Esophagus squamous epithelium (tissue), 4 donors: ENCODE results near the gene HEBP2.

ENCODE experiments used
- CTCF ChIP-seq, 6 experiments: fragments of 450-650 bp in 4 of 6; fragments of 200-600 bp in 2 of 6; sonication (generic) in 2 of 6; IDR thresholded peaks; one replicate each; pipeline ENCODE4 v1.5.1; 2016 to 2019; ENCODE audit warnings: antibody characterized with exemption in 6 of 6, mild to moderate bottlenecking in 4 of 6, moderate library complexity in 4 of 6
- POLR2A ChIP-seq, 4 donors: fragments of 450-650 bp; IDR thresholded peaks; one replicate each; pipeline ENCODE4 v1.6.1; 2017; ENCODE audit warnings: antibody characterized with exemption in 4 of 4, mild to moderate bottlenecking in 4 of 4, moderate library complexity in 3 of 4

DNA sequence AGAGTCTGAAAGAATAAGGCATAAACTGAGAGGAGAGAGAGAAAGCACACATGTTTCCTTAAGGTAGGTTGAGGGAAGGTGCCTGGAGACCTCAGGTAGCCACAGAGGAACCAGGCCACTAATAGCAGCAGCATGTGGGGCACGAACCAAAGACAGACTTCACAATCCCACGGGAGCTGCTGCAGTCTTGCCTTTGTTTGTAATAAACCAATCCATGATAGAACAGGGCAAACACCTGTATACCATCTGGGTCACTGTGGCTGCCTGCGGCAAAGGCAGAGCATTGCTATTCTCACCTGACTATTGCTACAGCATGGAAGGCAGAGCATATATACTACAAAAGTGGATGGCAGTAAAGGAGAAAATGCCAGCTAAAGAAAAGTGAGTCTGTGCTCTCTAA is 36.3 kb downstream of the HEBP2 start:
- TF ChIP-seq CTCF (IDR thresholded peaks at IDR 0.05) (no peak), POLR2A (IDR thresholded peaks at IDR 0.05) (no peak)
